Panc1 (cell line): ENCODE results near the gene LYPD4.

Source experiments
- POLR2AphosphoS5 ChIP-seq: IDR thresholded peaks from 2 replicates; pipeline ENCODE4 v1.6.1; 2012; ENCODE audit warnings: mild to moderate bottlenecking, low read depth, low read length, moderate library complexity
- SIN3A ChIP-seq: IDR thresholded peaks from 2 replicates; pipeline ENCODE4 v1.6.1; 2012; ENCODE audit warnings: low read depth, mild to moderate bottlenecking, low read length, moderate library complexity, borderline replicate concordance; ENCODE audit not compliant: insufficient read depth
- TCF7L2 ChIP-seq: IDR thresholded peaks from 2 replicates; pipeline ENCODE4 v1.6.1; 2011; ENCODE audit warnings: mild to moderate bottlenecking, low read depth, low read length, inconsistent platforms
- TF ChIP-seq, protein P1 (sequence below): fragments of 450-650 bp; IDR thresholded peaks from 2 replicates; pipeline ENCODE4 v1.5.1; 2017; ENCODE audit warnings: mild to moderate bottlenecking
- TF ChIP-seq, protein P2 (sequence below), 2 experiments: IDR thresholded peaks; 2 replicates each; pipeline ENCODE4 v1.6.1; 2011 to 2012; ENCODE audit warnings: low read depth in 2 of 2, control low read depth in 1 of 2, low read length in 1 of 2, mild to moderate bottlenecking in 1 of 2, moderate library complexity in 1 of 2; ENCODE audit not compliant: insufficient read depth in 1 of 2

DNA sequence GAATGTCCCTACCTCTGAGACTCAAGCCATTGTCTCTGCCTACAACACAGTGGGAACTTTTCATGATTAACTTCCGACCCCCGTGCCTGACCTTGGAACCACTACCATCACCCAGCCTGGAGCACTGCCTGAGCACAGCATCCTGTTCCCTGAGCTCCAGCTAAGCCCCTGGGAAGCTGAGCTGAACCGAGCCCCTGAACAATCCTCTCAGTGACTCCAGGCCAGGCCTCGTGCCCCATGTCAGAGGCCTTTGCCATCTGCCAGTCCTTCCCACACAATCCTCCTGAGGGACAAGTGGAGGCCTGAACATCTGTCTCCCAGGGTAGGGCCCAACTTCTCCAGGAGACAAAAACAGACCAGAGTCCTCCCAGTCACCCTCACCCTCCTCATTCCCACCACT, 30.6 kb downstream of the LYPD4 start:
- TF ChIP-seq, protein P1, sequence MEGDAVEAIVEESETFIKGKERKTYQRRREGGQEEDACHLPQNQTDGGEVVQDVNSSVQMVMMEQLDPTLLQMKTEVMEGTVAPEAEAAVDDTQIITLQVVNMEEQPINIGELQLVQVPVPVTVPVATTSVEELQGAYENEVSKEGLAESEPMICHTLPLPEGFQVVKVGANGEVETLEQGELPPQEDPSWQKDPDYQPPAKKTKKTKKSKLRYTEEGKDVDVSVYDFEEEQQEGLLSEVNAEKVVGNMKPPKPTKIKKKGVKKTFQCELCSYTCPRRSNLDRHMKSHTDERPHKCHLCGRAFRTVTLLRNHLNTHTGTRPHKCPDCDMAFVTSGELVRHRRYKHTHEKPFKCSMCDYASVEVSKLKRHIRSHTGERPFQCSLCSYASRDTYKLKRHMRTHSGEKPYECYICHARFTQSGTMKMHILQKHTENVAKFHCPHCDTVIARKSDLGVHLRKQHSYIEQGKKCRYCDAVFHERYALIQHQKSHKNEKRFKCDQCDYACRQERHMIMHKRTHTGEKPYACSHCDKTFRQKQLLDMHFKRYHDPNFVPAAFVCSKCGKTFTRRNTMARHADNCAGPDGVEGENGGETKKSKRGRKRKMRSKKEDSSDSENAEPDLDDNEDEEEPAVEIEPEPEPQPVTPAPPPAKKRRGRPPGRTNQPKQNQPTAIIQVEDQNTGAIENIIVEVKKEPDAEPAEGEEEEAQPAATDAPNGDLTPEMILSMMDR: no peak
- TF ChIP-seq POLR2AphosphoS5 (no peak), TCF7L2 (no peak), SIN3A (no peak)
- TF ChIP-seq, protein P2, sequence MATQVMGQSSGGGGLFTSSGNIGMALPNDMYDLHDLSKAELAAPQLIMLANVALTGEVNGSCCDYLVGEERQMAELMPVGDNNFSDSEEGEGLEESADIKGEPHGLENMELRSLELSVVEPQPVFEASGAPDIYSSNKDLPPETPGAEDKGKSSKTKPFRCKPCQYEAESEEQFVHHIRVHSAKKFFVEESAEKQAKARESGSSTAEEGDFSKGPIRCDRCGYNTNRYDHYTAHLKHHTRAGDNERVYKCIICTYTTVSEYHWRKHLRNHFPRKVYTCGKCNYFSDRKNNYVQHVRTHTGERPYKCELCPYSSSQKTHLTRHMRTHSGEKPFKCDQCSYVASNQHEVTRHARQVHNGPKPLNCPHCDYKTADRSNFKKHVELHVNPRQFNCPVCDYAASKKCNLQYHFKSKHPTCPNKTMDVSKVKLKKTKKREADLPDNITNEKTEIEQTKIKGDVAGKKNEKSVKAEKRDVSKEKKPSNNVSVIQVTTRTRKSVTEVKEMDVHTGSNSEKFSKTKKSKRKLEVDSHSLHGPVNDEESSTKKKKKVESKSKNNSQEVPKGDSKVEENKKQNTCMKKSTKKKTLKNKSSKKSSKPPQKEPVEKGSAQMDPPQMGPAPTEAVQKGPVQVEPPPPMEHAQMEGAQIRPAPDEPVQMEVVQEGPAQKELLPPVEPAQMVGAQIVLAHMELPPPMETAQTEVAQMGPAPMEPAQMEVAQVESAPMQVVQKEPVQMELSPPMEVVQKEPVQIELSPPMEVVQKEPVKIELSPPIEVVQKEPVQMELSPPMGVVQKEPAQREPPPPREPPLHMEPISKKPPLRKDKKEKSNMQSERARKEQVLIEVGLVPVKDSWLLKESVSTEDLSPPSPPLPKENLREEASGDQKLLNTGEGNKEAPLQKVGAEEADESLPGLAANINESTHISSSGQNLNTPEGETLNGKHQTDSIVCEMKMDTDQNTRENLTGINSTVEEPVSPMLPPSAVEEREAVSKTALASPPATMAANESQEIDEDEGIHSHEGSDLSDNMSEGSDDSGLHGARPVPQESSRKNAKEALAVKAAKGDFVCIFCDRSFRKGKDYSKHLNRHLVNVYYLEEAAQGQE (IDR thresholded peaks at IDR 0.05; ENCODE audit: insufficient read depth in 1 of 2, low read depth in 2 of 2, low read length in 1 of 2): no peak
